A673 (cell line): ENCODE results near the gene RAD51AP2. TPM values are rescaled to one million over a fixed set of nuclear protein-coding genes. Genes with fewer than 3 reads are reported as not detected.
A peak's percentile ranks its signal among the peaks of the same experiment; 100 is the strongest.
"Not testable (repeated sequence)": the region's sequence is repeated elsewhere in the genome, so short reads cannot be mapped to it uniquely, and the experiment has no call there.

Source experiments
- Bru-seq: library from RNA; stranded (reverse); fragments of 400-500 nt; gene quantifications from one replicate; lab custom pipeline; 2021; lab: Mats Ljungman, UMichigan
- BruChase-seq, 2 experiments: library from RNA; stranded (reverse); fragments of 400-500 nt; gene quantifications; one replicate each; lab custom pipeline; 2021; lab: Mats Ljungman, UMichigan
- BruUV-seq: library from RNA; stranded (reverse); fragments of 400-500 nt; replicated peaks from 2 replicates; lab custom pipeline; 2021; lab: Mats Ljungman, UMichigan
- CTCF ChIA-PET: fragments of 300-600 bp; sonication (Branson Sonifier 250); formaldehyde crosslinking; loops from one replicate; lab custom pipeline; 2022; ENCODE audit warnings: antibody characterized with exemption; lab: Charles Lee
- POLR2A ChIA-PET: fragments of 300-600 bp; sonication (Branson Sonifier 250); formaldehyde crosslinking; loops from one replicate; lab custom pipeline; 2022; ENCODE audit warnings: antibody characterized with exemption; ENCODE audit not compliant: low non-redundant PET; lab: Charles Lee
- DNase-seq: peaks from one replicate; pipeline ENCODE4 v3.0.0-alpha.2; 2015; ENCODE audit warnings: low spot score
- H3K27ac ChIP-seq: fragments of 200-600 bp; sonication (generic); 2 replicates; pipeline ENCODE4 v1.5.1; 2016; ENCODE audit warnings: mixed run types, low read depth, mild to moderate bottlenecking, mixed read lengths, antibody characterized with exemption, low read length; ENCODE audit not compliant: poor library complexity, severe bottlenecking
- H3K27me3 ChIP-seq: fragments of 200-600 bp; sonication (generic); replicated peaks from 2 replicates; pipeline ENCODE4 v1.6.1; 2017; ENCODE audit warnings: mixed run types, low read depth, mild to moderate bottlenecking, mixed read lengths, antibody characterized with exemption, low read length; ENCODE audit not compliant: insufficient read depth, poor library complexity
- H3K36me3 ChIP-seq: fragments of 200-600 bp; sonication (generic); 2 replicates; pipeline ENCODE4 v1.6.1; 2016; ENCODE audit warnings: mixed run types, mild to moderate bottlenecking, mixed read lengths, antibody characterized with exemption, low read length; ENCODE audit not compliant: insufficient read depth, poor library complexity, severe bottlenecking
- H3K4me1 ChIP-seq: fragments of 200-600 bp; sonication (generic); 2 replicates; pipeline ENCODE4 v1.6.1; 2017; ENCODE audit warnings: mixed run types, mild to moderate bottlenecking, mixed read lengths, antibody characterized with exemption, low read length; ENCODE audit not compliant: insufficient read depth, poor library complexity, severe bottlenecking
- H3K4me3 ChIP-seq: fragments of 200-600 bp; sonication (generic); 2 replicates; pipeline ENCODE4 v1.5.1; 2016; ENCODE audit warnings: low read depth, mixed run types, mild to moderate bottlenecking, mixed read lengths, low read length; ENCODE audit not compliant: poor library complexity, severe bottlenecking
- H3K9me3 ChIP-seq: fragments of 200-600 bp; sonication (generic); 2 replicates; pipeline ENCODE4 v1.6.1; 2016; ENCODE audit warnings: mixed run types, low read depth, mild to moderate bottlenecking, mixed read lengths, antibody characterized with exemption, low read length; ENCODE audit not compliant: poor library complexity, severe bottlenecking
- EZH2 ChIP-seq: fragments of 200-600 bp; sonication (generic); IDR thresholded peaks from 2 replicates; pipeline ENCODE4 v1.6.1; 2017; ENCODE audit warnings: borderline replicate concordance, low read depth, mild to moderate bottlenecking, mixed read lengths, antibody characterized with exemption, low read length; ENCODE audit not compliant: poor library complexity, severe bottlenecking
- intact Hi-C: fragments of 100-400 bp; cut with micrococcal nuclease; formaldehyde crosslinking; loops from one replicate; pipeline ENCODE4 v1.10.0; 2022; ENCODE audit not compliant: unreplicated experiment
- long read RNA-seq: library from polyadenylated mRNA; stranded (forward); transcript quantifications from one replicate; pipeline ENCODE4 v2.0.0, GENCODE V29; 2022
- total RNA-seq: library from RNA; stranded (reverse); gene quantifications from 2 replicates; pipeline ENCODE4 v1.2.3, GENCODE V29; 2021
- TF ChIP-seq, protein P1 (sequence below): fragments of 300-800, 200-600 bp; sonication (generic); conservative IDR thresholded peaks from 2 replicates; pipeline ENCODE4 v1.5.1; 2017; ENCODE audit warnings: low read depth, mild to moderate bottlenecking, antibody characterized with exemption, low read length, moderate library complexity, mixed read lengths

The RAD51AP2 gene
- total RNA-seq (0.13 and 0.24 TPM in 2 replicates), Bru-seq, nascent RNA (percentile 29 among the genes with signal in this experiment), BruChase-seq, experiment 1, labeled RNA remaining after a 2-hour chase (percentile 39 among the genes with signal in this experiment), BruChase-seq, experiment 2, labeled RNA remaining after a 6-hour chase (percentile 40 among the genes with signal in this experiment)
- long read RNA-seq: 0 reads

DNA sequence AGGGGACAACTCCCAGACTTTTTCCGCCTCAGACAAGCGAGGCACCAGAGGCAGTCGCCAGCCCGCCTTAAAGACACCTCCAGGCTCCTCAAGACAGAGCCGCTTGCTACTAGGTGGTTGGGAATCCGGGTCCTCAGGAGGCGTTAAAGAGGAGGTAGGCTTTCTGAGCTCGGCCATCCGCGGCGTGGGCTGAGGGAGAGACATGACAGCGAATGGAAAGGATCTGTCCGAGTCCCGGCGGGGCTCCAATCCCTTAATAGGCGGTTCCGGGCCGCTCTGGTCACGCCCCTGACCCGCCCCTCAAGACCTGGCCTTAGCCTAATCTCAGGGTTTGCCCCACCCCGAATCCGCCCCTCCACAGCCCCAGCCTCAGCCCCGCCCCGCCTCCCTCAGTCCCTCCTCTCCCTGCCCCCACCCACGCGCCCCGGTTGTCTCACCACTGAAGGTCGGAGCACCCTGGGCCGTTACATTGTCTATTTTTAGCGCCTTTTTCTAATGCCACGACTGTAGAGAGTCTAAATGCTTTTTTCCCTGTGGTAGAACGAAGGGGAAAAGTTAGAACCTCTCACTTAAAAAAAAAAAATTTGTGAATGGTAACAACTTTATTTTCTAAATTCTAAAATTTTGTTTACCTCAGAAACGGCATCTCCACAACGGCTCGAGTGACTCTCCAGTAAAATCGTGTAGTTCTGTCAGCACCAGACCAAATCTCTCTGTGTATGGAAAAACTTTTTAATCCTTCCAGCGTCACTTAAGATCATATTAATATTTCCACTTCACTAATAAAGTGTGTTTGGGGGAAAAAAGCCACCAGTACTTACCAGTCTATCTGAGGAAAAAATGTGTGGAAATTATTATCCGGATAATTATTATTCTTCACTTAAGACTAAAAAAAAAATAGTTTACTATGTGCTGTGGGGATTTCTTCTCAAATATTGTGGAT, at the start of gene RAD51AP2:
Gene RAD51AP2, minus strand, starts transcription at position 229 of the 943 bp plus-strand sequence. Its CDS starts 25 bp downstream, at position 204.
- intact Hi-C loops: no loop called here
- peak within 1 kb of the TSS; percentile 48 for H3K4me3 ChIP-seq
- peak; percentile 90 for DNase-seq
- H3K36me3 ChIP-seq: no peaks in the 10 kb centered on the region
- no peaks in the 10 kb centered on the region for H3K9me3 ChIP-seq
- no peak for TF ChIP-seq EZH2
- TF ChIP-seq, protein P1, sequence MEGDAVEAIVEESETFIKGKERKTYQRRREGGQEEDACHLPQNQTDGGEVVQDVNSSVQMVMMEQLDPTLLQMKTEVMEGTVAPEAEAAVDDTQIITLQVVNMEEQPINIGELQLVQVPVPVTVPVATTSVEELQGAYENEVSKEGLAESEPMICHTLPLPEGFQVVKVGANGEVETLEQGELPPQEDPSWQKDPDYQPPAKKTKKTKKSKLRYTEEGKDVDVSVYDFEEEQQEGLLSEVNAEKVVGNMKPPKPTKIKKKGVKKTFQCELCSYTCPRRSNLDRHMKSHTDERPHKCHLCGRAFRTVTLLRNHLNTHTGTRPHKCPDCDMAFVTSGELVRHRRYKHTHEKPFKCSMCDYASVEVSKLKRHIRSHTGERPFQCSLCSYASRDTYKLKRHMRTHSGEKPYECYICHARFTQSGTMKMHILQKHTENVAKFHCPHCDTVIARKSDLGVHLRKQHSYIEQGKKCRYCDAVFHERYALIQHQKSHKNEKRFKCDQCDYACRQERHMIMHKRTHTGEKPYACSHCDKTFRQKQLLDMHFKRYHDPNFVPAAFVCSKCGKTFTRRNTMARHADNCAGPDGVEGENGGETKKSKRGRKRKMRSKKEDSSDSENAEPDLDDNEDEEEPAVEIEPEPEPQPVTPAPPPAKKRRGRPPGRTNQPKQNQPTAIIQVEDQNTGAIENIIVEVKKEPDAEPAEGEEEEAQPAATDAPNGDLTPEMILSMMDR: no peak
- H3K27ac ChIP-seq: peak within 1 kb of the TSS; percentile 73
- BruUV-seq: TSS peak; percentile 99
- H3K4me1 ChIP-seq: peaks cover 14% of the 10 kb centered on the region
- POLR2A ChIA-PET: interaction anchor here (0.6 kb wide), 1 partner anchor 146 kb away, joined by 3 read pairs; no protein-coding TSS in a partner anchor
- CTCF ChIA-PET: no interaction called here
- no peaks in the 10 kb centered on the region for H3K27me3 ChIP-seq

DNA sequence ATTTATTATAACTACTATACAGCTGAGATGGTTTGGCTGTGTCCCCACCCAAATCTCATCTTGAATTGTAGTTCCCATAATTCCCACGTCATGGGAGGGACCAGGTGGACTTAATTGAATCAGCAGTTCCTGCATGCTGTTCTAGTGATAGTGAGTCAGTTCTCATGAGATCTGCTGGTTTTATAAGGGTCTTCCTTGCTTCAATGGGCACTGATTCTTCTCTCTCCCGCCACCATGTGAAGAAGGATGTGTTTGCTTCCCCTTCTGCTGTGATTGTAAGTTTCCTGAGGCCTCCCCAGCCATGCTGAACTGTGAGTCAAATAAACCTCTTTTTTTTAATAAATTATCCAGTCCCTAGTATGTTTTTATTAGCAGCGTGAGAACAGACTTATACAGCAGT, 47.5 kb upstream of the RAD51AP2 start:
- H3K9me3 ChIP-seq, H3K27me3 ChIP-seq, H3K4me3 ChIP-seq, H3K4me1 ChIP-seq, intact Hi-C loops, DNase-seq, POLR2A ChIA-PET, H3K36me3 ChIP-seq, CTCF ChIA-PET, BruUV-seq, H3K27ac ChIP-seq: not testable (repeated sequence)

DNA sequence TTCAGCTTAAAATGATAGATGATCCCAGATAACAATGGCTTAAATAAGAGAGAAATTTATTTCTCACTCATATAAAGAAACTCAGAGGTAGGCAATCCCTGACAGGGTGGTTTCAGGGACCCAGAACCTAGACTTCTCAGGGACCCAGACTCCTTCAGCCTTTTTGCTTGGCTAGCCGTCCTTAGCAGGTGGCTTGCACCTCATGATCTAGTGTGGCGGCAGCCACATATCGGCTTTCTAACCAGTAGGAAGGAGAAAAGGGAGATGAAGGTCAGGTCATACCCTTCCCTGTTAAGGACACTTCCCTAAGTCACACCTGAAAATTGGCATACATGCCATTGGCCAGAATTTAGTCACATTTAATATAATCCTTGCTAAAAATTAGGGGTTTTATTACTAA, 40.6 kb upstream of the RAD51AP2 start:
- POLR2A ChIA-PET: no interaction called here
- Histone ChIP-seq H3K4me1 (no peaks in the 10 kb centered on the region), H3K27ac (no peak overlapping the region), H3K9me3 (no peaks in the 10 kb centered on the region), H3K36me3 (no peaks in the 10 kb centered on the region), H3K4me3 (no peak overlapping the region), H3K27me3 (no peaks in the 10 kb centered on the region)
- no peak for TF ChIP-seq EZH2
- TF ChIP-seq, protein P1: no peak
- intact Hi-C loops: no loop called here
- no peak for DNase-seq
- no TSS peak for BruUV-seq
- CTCF ChIA-PET: no interaction called here
